Left kidney (tissue), 2 donors: ENCODE results near the gene GALNTL6. TPM values are rescaled to one million over a fixed set of nuclear protein-coding genes. Genes with fewer than 3 reads are reported as not detected.
"Not testable (repeated sequence)": the region's sequence is repeated elsewhere in the genome, so short reads cannot be mapped to it uniquely, and the experiment has no call there.

Experiments used
- DNase-seq: peaks from one replicate; pipeline ENCODE4 v3.0.0-alpha.2; 2013
- polyA plus RNA-seq: library from polyadenylated mRNA; unstranded; fragments of 120-200 nt; gene quantifications from one replicate; pipeline ENCODE4 v1.2.1, GENCODE V29; 2013; ENCODE audit not compliant: insufficient read length

GALNTL6 gene
- polyA plus RNA-seq, 1 donor, result 0.78 TPM

DNA sequence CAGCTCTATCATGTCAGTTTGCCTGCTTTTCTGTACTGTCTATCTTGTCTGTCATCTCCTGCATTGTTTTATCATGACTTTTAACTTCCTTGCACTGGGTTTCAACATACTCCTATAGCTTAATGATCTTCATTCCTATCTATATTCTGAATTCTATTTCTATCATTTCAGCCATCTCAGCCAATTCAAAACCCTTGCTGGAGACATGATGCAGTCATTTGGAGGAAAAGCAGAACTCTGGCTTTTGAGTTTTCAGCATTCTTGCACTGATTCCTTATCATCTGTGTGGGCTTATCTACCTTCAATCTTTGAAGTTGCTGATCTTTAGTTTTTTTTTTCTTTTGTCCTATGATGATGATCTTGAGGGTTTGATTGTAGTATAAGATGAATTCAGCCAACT lies 861.6 kb downstream of the GALNTL6 start:
- no peak for DNase-seq

DNA sequence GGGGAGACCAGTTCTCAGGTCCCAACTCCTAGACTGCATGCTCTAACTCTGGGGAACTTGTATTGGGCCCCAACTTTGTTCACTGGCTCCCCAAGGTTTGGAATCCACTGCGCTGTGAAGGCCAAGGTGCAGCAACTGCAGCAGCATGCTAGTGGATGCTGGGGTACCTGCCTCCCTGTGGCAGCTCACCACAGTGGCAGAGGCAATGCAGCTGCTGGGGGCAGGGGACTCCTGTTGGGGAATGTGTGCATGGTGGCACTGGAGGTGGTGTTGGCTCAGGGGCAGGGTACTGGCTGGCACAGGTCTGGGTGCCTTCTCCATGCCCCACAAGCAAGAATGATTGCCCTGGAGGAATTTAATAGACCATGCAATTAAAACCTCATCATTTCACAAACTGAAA lies 862.0 kb downstream of the GALNTL6 start:
- no peak for DNase-seq

DNA sequence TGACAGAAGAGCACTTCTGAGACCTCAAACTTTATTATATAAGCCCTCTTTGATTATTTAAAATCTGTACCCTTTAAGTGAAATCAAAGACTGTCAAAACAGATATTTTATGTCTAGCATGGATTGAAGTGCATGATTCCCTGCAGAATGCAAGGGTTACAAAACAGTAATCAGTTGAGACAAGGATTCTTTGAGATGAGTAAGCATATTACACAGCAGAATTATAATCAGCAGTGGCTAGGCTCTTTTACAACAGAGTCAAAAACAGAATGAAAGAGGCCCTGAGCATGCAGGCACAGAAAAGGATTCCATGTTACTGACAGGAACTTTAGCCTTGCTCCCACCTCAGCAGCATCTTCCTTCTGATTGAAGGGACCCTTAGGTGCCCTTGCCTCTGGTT lies 867.5 kb downstream of the GALNTL6 start:
- no peak for DNase-seq

DNA sequence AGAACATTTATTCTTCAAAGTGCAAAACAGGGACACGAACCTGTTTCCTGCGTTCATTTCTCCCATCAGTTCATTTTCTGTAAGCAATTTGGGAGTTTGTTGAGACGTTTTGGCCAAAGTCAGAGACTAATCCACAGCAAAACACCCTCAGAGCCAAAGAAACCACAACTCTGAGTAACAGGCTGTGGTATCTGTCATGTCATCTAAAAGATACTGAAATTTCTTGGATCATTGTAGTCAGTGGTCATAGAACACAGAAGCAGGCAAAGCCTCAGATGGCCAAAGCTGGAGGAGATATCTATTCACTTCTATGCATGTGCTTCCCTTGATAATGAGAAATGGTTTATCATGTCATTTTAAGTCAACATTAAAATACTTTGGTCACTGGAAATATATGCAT lies 869.8 kb downstream of the GALNTL6 start:
- no peak for DNase-seq

DNA sequence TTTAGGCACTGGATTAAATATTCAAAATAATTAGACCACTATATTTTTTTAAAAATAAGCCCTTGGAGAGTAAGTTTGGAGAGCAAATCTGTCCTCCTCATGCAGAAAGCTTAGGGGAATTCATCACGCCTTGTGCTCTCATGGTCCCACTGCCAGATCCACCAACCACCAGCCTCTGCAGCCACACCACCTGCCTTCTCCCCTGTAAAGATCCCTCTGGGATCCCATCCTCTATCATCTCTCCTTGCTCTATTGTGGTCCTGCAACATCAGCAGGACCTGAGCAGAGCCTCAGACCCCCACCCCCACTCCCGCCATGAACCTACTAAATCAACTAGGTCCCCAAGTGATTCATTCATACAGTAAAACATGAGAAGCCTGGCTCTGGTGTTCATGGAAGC lies 872.8 kb downstream of the GALNTL6 start:
- no peak for DNase-seq

DNA sequence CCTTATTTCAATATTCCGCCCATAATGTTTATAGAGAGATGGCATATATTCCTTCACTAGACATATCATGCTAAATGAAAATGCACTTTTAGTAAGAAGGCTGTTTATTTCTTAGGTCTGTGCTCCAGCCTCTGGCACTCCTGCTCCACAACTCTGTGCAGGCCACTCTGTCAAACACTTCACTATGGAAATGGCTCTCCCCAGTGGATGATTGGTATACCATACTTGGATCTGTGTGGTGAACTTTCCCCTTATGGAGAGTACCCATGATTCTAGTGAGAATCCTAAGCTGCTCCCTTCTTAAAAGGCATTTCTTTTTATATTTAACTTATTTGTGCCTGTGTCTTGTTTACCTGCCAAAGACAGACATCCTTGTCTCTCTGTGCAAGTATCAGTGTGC lies 875.3 kb downstream of the GALNTL6 start:
- DNase-seq, result no peak

DNA sequence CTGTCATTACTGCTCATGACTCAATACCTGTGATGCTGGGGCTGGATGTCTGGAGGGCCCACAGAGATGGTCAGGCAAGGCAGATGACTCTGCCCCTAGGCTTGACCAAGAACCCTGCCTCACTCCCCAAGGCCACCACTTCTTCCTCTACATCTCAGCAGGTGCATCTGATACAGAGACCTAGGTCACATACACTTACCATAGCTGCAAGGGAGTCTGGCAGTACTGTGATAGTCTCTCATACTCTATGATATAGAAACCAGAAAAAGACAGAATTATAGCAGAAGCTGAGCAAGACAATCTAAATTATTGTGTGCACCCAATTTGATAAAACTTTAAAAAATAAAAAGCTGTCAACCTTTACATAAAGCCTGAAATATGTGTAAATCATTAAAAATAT lies 878.3 kb downstream of the GALNTL6 start:
- DNase-seq, result no peak

DNA sequence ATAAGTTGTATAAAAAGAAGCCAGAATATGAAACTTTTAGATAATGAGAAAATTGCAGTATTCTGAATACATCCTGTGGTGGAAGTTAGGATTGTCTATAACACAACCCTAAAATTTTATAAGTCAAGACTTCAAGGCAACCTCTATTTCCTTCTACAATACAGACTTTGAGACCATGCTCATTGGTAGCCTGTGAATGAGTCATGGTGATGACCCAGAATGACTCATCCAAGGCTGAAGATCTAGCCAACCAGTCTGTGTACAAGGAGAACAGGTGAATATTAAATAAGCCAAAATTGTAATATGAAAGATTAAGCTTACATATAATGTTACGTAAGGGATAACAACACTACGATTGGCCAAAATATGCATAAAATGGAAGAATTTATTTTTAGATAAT lies 879.5 kb downstream of the GALNTL6 start:
- DNase-seq, result no peak

DNA sequence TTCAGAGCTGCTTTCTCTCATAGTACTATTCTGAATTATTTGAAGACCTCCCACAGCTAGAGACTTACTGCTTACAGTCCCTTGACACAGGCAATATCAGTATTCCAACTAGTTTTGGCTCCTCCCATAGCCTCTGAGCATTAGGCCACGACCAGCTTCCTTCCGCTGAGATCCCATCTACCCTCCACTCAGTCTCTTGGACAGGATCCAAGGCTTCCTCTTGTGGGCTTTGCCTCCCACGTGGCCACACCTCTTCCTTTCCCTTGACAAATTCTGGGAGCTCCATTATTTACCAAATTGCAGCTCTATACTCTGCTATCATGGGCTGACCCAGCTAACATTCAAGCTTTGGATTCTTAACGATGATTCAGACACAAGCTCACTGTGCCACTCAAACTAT lies 885.1 kb downstream of the GALNTL6 start:
- DNase-seq, result no peak

DNA sequence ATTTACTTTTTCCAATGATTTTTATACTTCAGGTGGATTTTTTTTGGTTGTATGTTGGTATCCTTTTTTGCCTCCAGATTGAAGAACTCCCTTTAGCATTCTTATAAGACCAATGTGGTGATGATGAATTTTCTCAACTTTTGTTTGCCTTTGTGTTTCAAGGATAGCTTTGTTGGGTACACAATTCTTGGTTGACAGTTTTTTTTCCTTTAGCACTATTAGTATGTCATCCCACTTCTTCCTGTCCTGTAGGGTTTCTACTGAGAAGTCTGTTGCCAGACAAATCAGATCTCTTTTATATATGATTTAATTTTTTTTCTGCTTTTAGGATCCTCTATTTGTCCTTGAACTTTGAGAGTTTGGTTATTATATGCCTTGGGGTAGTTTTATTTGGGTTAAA lies 892.4 kb downstream of the GALNTL6 start:
- no peak for DNase-seq

DNA sequence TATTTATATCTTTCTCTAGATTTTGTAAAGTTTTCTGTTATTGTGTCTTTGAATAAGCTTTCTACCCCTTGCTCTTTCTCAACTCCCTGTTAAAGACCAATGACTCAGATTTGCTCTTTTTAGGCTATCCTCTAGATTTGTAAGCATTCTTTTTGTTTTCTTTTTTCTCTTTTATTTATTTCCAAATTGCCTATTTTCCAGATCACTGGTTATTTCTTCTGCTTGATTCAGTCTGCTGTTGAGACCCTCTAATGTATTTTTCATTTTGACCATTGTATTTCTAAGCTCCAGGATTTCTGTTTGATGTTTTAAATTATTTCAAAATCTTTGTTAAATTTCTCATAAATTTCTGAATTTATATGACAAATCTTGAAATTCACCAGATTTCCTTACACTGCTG lies 892.8 kb downstream of the GALNTL6 start:
- no peak for DNase-seq

DNA sequence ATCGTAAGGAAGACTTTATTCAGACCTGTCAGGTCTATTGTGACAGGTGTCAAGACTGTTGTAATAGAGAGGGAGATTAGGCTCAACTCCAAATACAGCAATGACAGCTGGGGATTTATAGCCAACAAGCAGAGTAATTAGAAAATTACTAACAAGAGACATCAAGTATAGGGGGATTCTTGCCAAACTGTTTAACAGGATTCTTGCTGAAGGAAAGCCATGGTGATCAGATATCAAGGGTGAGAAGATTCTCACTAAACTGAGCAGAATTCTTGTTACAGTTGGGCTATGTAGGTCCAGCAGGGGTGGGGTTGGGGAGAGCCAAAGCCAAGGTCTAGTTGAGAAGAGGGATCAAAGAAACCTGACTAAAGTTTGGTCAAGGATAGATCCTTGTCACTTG lies 894.4 kb downstream of the GALNTL6 start:
- DNase-seq, result no peak

DNA sequence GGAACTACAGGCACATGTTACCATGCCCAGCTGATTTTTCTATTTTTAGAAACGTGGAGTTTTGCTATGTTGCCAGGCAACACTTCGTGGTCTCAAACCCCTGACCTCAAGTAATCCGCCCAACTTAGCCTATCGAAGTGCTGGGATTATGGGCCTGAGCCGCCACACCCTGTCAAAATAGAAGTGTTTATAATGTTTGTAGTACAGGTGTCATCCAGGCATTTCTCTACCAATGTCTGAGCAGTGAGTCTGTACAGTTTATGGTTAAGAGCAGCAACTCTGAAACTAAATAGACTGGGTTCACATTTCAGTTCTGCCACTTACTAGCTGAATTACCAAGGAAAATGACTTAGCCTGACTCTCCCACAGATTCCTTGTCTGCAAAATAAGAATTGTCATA lies 895.0 kb downstream of the GALNTL6 start:
- DNase-seq, result no peak

DNA sequence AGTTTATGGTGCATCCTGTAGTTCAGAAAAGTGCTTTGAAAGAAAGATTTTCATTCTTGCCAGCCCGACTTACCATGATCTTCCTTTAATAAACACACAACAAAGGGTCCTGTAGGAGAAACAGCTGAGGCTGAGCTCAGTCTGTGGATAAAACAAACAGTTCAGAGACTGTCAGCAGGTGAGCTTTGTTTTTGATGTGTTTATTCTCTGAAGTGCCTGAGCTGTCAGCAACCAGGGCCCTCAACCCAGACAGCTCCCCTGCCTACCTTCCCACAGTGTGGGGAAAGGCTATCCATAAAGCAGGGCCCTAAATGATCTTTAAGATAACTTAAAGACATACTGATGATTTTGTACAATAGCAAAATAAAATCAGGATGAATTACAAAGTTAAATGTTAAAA lies 896.2 kb downstream of the GALNTL6 start:
- DNase-seq, result no peak

DNA sequence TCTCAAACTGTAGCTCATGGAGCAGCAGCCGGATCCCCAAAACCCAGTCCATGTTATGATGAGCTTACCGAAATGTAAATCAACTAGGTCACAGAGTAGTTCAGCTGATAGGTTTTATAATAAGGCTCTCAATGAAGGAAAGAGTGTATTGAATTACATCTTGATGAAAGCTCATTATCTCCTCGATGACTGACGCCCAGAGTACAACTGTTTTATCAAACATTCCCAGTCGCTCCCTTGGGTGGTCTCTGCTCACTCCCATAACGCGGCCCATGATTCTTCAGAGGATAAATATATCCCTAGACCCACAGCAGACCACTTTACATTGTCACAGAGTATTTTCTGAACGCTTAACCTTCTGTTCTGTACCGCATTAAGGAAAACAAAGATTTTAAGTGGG lies 903.1 kb downstream of the GALNTL6 start:
- no peak for DNase-seq

DNA sequence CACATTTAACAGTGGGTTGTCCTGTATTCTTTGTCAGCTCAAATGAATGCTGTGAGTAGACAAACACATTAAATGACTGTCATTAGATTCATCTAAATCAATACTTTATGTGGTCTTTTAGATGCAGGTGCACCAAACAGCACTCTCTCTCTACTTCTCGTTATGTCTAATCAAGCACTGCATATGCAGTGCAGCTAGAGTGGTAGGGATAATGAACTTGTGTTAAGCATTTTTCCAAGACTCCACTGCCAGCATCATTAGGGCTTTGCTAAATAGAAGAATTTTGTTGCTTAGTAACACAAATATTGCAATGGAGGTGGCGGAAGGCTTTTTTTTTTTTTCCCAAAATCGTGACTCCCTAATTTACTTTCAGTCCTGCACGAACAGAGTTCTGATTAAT lies 908.5 kb downstream of the GALNTL6 start:
- DNase-seq, result no peak

DNA sequence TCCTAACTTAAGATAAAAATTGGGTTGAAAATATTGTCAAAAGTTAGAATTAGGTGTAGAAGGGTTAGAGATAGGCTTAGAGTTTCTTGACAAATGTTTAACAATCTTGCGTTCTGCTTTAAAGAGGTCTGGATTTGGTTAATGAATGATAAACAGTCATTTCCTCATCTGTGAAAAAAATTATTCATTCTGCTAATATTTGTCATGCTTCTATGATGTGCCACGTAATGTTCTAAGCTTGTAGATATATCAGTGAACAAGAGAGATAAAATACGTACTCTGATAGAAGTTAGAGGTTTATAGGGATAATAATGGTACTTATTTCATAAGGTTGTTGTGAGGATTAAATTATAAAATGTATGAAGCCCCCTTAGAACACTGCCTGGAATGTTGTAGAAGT lies 912.4 kb downstream of the GALNTL6 start:
- no peak for DNase-seq

DNA sequence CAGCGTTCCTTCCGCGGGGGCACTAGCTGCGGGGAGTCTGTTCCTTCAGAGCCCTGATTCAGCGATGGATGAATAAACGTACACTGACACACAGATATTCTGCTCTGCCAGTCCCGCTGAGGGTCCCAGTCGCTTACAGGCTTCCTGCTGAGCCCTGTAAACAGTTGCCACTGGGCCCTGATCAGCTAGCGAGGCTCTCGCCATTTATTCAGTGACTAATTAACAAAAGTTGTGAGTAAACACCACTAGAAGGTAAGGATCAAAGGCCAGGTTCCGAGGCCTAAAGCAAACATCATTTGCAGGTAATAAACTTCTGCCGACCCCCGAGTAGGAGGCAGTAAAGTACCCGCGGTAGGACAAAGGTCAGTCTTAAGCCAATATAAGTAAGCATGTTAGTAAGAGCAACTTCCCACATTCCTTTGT lies 912.8 kb downstream of the GALNTL6 start:
- DNase-seq, result peak; percentile 11

DNA sequence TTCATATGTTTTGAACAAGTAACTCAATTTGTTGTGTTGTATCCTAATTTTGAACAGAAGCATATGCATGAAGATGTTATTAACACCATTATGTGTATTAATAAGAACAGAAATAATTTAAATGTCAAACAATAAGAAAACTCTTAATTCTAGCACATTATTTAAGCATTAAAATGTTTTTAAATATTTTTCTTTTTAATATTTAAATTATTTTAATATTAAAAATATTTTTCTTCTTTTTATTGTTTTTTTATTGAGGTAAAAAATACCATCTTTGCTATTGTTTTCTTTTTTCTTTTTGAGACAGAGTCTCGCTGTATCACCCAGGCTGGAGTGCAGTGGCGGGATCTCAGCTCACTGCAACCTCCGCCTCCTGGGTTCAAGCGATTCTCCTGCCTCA lies 914.4 kb downstream of the GALNTL6 start:
- no peak for DNase-seq

DNA sequence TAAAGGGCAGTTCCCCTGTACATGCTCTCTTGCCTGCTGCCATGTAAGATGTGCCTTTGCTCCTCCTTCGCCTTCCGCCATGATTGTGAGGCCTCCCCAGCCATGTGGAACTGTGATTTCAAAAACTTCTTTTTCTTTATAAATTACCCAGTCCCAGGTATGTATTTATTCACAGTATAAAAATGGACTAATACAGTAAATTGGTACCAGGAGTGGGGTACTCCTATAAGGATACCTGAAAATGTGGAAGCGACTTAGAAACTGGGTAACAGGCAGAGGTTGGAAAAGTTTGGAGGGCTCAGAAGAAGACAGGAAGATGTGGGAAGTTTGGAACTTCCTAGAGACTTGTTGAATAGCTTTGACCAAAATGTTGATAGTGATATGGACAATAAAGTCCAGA lies 920.4 kb downstream of the GALNTL6 start:
- not testable (repeated sequence) for DNase-seq

DNA sequence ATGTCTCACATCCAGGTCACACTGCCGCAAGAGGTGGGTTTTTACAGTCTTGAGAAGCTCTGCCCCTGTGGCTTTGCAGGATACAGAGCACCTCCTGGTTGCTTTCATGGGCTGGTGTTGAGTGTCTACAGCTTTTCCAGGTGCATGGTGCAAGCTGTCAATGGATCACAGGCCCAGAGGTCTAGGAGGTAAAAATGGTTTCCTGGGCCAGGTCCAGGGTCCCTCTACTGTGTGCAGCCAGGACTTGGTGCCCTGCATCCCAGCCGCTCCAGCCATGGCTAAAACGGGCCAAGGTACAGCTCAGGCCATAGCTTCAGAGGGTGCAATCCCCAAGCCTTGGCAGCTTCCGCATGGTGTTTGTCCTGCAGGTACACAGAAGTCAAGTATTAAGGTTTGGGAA lies 921.4 kb downstream of the GALNTL6 start:
- no peak for DNase-seq

DNA sequence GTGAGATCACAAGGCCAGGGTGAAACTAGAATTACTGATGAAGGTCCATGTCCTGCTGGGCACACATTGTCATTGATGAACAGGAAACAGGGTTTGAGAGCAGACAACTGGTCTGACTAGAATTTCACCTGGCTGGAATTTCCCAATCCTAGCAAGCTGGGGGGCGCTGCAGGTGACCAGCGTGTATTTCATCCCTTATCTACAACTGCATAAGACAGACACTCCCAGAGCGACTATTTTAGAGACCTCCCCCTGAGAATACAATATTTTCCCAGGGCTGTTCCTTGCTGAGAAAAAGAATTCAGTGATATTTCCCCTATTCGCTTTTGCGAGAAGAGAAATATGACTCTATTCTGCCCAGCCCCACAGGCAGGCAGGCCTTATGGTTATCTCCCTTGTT lies 922.8 kb downstream of the GALNTL6 start:
- no peak for DNase-seq

DNA sequence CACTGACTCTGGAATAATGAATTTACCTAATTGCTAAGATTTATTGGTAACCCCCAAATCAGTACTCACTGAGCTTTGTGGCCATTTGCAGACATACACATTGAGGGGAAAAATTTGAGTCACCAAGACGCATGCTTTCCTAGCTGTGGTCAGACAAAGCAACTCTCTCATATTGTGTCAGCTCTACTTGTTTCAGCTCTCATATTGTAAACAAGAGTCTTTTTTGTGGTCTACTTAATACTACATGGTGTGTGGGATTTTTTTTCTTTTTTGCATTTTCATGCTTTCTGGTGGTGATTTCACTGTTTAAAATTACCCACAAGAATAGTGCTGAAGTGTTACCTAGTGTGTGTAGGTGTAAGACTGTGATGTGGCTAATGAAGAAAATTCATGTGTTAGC lies 927.2 kb downstream of the GALNTL6 start:
- no peak for DNase-seq

DNA sequence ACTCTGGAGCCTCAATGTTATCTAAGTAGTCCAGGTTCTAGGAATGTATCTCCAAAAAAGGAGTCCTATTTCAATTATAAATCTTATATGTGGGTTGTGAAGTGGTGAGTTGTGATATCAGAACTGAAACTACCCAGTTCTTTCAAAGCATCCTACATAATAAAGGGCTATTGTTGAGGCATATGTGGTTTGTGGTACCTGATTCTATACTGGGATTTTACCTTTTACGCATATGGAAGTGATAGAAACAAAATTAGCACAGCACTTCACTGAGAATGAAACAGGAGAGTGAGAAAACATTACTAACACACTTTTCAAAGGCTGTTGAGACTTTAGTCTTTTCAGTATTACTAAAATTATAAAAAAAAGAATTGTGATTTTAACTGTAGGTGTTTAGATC lies 937.7 kb downstream of the GALNTL6 start:
- no peak for DNase-seq

DNA sequence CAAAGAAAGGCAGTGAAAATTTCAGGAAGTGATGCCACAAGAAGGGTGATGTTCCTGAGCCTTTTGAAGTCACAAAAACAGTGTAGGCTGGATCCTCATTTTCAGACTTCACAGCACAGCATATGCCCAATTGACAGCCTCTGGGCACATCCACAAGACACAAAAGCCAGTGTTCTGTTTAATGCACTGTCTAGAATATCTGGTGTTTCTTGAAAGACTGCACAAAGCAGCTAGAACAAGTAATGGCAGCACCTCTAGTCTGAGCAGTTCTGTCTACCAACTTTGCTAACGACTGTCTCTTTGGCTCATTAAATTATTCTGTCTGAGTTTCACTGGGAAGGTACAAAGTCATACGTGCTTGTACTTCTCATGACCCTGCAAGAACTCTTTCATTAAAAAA lies 938.3 kb downstream of the GALNTL6 start:
- DNase-seq, result no peak
